ENCODE results near the gene MECR. TPM values are rescaled to one million over a fixed set of nuclear protein-coding genes. Genes with fewer than 3 reads are reported as not detected.

MECR gene
- total RNA-seq: 16.9 TPM

- H3K27ac ChIP-seq: peak within 1 kb of the TSS; percentile 74
- H3K4me1 ChIP-seq: peaks cover 10% of the 10 kb centered on the region
- intact Hi-C loops (cut with DNase I): no loop called here
- H3K27me3 ChIP-seq: no peaks in the 10 kb centered on the region
- H3K9me3 ChIP-seq: no peaks in the 10 kb centered on the region
- peak in 1 of 3 experiments; percentile 25 for TF ChIP-seq CTCF (IDR thresholded peaks at IDR 0.05)
- TF ChIP-seq POLR2A (IDR thresholded peaks at IDR 0.05): no peak
- peak; percentile 85 to 93 for TF ChIP-seq POLR2AphosphoS5 (IDR thresholded peaks at IDR 0.05; ENCODE audit: insufficient read depth in 1 of 2, low read depth in 1 of 2)
- peak within 1 kb of the TSS; percentile 44 to 93 for H3K4me3 ChIP-seq
- peak in 1 of 2 donors; percentile 95 for DNase-seq (ENCODE audit: extremely low spot score in 2 of 2)
- no peaks in the 10 kb centered on the region for H3K36me3 ChIP-seq
Measured at GRCh38 chr1:29230553-29231378, at the start of gene MECR. Gene MECR, minus strand, starts transcription at chr1:29230934. Its CDS starts 28 bp downstream, at chr1:29230906.

GRCh38 chr1:29279951-29280391, 49.2 kb upstream of the MECR start:
- intact Hi-C loops (cut with DNase I): no loop called here
- DNase-seq (ENCODE audit: extremely low spot score in 2 of 2): no peak
- TF ChIP-seq POLR2AphosphoS5 (IDR thresholded peaks at IDR 0.05; ENCODE audit: insufficient read depth in 1 of 2, low read depth in 1 of 2) (no peak), CTCF (IDR thresholded peaks at IDR 0.05) (no peak), POLR2A (IDR thresholded peaks at IDR 0.05) (no peak)

GRCh38 chr1:29279406-29279805, 48.7 kb upstream of the MECR start:
- Histone ChIP-seq H3K27ac (no peak overlapping the region), H3K9me3 (no peaks in the 10 kb centered on the region), H3K27me3 (no peaks in the 10 kb centered on the region), H3K36me3 (peaks cover 0 to 32% of the 10 kb centered on the region in 2 donors), H3K4me1 (peaks cover 4% of the 10 kb centered on the region), H3K4me3 (no peak overlapping the region)
- intact Hi-C loops (cut with DNase I): no loop called here
- no peak for DNase-seq (ENCODE audit: extremely low spot score in 2 of 2)
- TF ChIP-seq POLR2A (IDR thresholded peaks at IDR 0.05) (no peak), POLR2AphosphoS5 (IDR thresholded peaks at IDR 0.05; ENCODE audit: insufficient read depth in 1 of 2, low read depth in 1 of 2) (no peak), CTCF (IDR thresholded peaks at IDR 0.05) (no peak)

More at GRCh38 chr1:29279951-29280391, 49.2 kb upstream of the MECR start:
- H3K9me3 ChIP-seq: no peaks in the 10 kb centered on the region
- no peaks in the 10 kb centered on the region for H3K27me3 ChIP-seq
- H3K4me3 ChIP-seq: no peak overlapping the region
- H3K36me3 ChIP-seq: peaks cover 0 to 32% of the 10 kb centered on the region in 2 donors
- no peak overlapping the region for H3K27ac ChIP-seq
- H3K4me1 ChIP-seq: peaks cover 4% of the 10 kb centered on the region

GRCh38 chr1:29278124-29278523, 47.4 kb upstream of the MECR start:
- intact Hi-C loops (cut with DNase I): no loop called here
- no peak for DNase-seq (ENCODE audit: extremely low spot score in 2 of 2)
- H3K4me3 ChIP-seq: no peak overlapping the region

More at GRCh38 chr1:29278124-29278523, 47.4 kb upstream of the MECR start:
- Histone ChIP-seq H3K4me1 (peaks cover 4% of the 10 kb centered on the region), H3K27me3 (no peaks in the 10 kb centered on the region), H3K36me3 (peaks cover 0 to 32% of the 10 kb centered on the region in 2 donors), H3K27ac (no peak overlapping the region), H3K9me3 (no peaks in the 10 kb centered on the region)
- TF ChIP-seq CTCF (IDR thresholded peaks at IDR 0.05) (no peak), POLR2A (IDR thresholded peaks at IDR 0.05) (no peak), POLR2AphosphoS5 (IDR thresholded peaks at IDR 0.05; ENCODE audit: insufficient read depth in 1 of 2, low read depth in 1 of 2) (no peak)

Data from vagina (tissue), 2 donors.